Neural cell (in vitro differentiated cells): Measurements from ENCODE around the gene STAG2. TPM values are rescaled to one million over a fixed set of nuclear protein-coding genes. Genes with fewer than 3 reads are reported as not detected.
"Not testable (repeated sequence)": the region's sequence is repeated elsewhere in the genome, so short reads cannot be mapped to it uniquely, and the experiment has no call there.

ENCODE experiments used
- H2AFZ ChIP-seq: fragments of 200-600, 300-800 bp; sonication (generic), shearing (Covaris generic); 2 replicates; pipeline ENCODE4 v1.6.0; 2014; ENCODE audit warnings: low read depth, mild to moderate bottlenecking, antibody characterized with exemption, low read length, moderate library complexity
- H3F3A ChIP-seq: fragments of 200-600 bp; shearing (Covaris generic); 2 replicates; pipeline ENCODE4 v1.6.1; 2016; ENCODE audit warnings: mild to moderate bottlenecking, moderate library complexity, mixed read lengths, antibody characterized with exemption, low read length; ENCODE audit not compliant: insufficient read depth, poor library complexity, severe bottlenecking
- H3K27ac ChIP-seq: fragments of 200-600, 300-800 bp; sonication (generic), shearing (Covaris generic); 2 replicates; pipeline ENCODE4 v1.5.1; 2014; ENCODE audit warnings: mild to moderate bottlenecking, low read length, moderate library complexity
- H3K27me3 ChIP-seq: fragments of 300-800, 200-600 bp; sonication (generic), shearing (Covaris generic); 2 replicates; pipeline ENCODE4 v1.6.0; 2014; ENCODE audit warnings: mild to moderate bottlenecking, low read depth, low read length, moderate library complexity; ENCODE audit not compliant: insufficient read depth
- H3K36me3 ChIP-seq: fragments of 300-800, 200-600 bp; sonication (generic), shearing (Covaris generic); 2 replicates; pipeline ENCODE4 v1.5.1; 2014; ENCODE audit warnings: mild to moderate bottlenecking, antibody characterized with exemption, low read length, moderate library complexity; ENCODE audit not compliant: insufficient read depth
- H3K4me2 ChIP-seq: fragments of 300-800, 200-600 bp; sonication (generic), shearing (Covaris generic); 2 replicates; pipeline ENCODE4 v1.6.0; 2014; ENCODE audit warnings: mild to moderate bottlenecking, low read length
- H3K4me3 ChIP-seq: fragments of 300-800, 200-600 bp; sonication (generic), shearing (Covaris generic); 2 replicates; pipeline ENCODE4 v1.5.1; 2014; ENCODE audit warnings: mild to moderate bottlenecking, low read length, moderate library complexity
- H3K79me2 ChIP-seq: fragments of 200-600 bp; shearing (Covaris generic); replicated peaks from 2 replicates; pipeline ENCODE4 v1.6.0; 2014; ENCODE audit warnings: mild to moderate bottlenecking, low read length, moderate library complexity; ENCODE audit not compliant: insufficient read depth
- H3K9ac ChIP-seq: fragments of 300-800, 200-600 bp; sonication (generic), shearing (Covaris generic); 2 replicates; pipeline ENCODE4 v1.6.1; 2016; ENCODE audit warnings: mild to moderate bottlenecking, low read length, mixed read lengths
- H3K9me2 ChIP-seq: fragments of 200-600 bp; shearing (Covaris generic); 2 replicates; pipeline ENCODE4 v1.6.1; 2016; ENCODE audit warnings: mild to moderate bottlenecking, low read length, mixed read lengths; ENCODE audit not compliant: insufficient read depth
- H3K9me3 ChIP-seq: fragments of 200-600, 300-800 bp; sonication (generic), shearing (Covaris generic); 2 replicates; pipeline ENCODE4 v1.6.1; 2016; ENCODE audit warnings: mild to moderate bottlenecking, mixed run types, low read length, moderate library complexity, mixed read lengths
- H4K20me1 ChIP-seq: fragments of 200-600 bp; shearing (Covaris generic); 2 replicates; pipeline ENCODE4 v1.6.1; 2016; ENCODE audit warnings: mild to moderate bottlenecking, mixed run types; ENCODE audit not compliant: insufficient read depth
- EP300 ChIP-seq: fragments of 450-650 bp; conservative IDR thresholded peaks from 2 replicates; pipeline ENCODE4 v1.6.1; 2014; ENCODE audit warnings: antibody characterized with exemption, mild to moderate bottlenecking, moderate library complexity; ENCODE audit not compliant: poor library complexity, severe bottlenecking
- EZH2 ChIP-seq: fragments of 200-600, 300-800 bp; shearing (Covaris generic), sonication (generic); IDR thresholded peaks from 2 replicates; pipeline ENCODE4 v1.6.1; 2014; ENCODE audit warnings: antibody characterized with exemption, low read length, borderline replicate concordance, mild to moderate bottlenecking; ENCODE audit not compliant: insufficient read depth, poor library complexity, severe bottlenecking
- MXI1 ChIP-seq: fragments of 450-650 bp; conservative IDR thresholded peaks from 2 replicates; pipeline ENCODE4 v1.6.1; 2014; ENCODE audit warnings: antibody characterized with exemption, mild to moderate bottlenecking; ENCODE audit not compliant: poor library complexity, severe bottlenecking
- POLR2AphosphoS5 ChIP-seq: IDR thresholded peaks from 2 replicates; pipeline ENCODE4 v1.6.1; 2012
- RAD21 ChIP-seq: fragments of 450-650 bp; conservative IDR thresholded peaks from 2 replicates; pipeline ENCODE4 v1.6.1; 2014; ENCODE audit warnings: antibody characterized with exemption, mild to moderate bottlenecking, moderate library complexity
- SMC3 ChIP-seq: fragments of 450-650 bp; conservative IDR thresholded peaks from 2 replicates; pipeline ENCODE4 v1.6.1; 2014; ENCODE audit warnings: antibody characterized with exemption, mild to moderate bottlenecking, moderate library complexity; ENCODE audit not compliant: poor library complexity
- TAF1 ChIP-seq: IDR thresholded peaks from 2 replicates; pipeline ENCODE4 v1.6.1; 2012; ENCODE audit warnings: low read depth
- polyA plus RNA-seq: library from polyadenylated mRNA; depleted of rRNA; stranded (reverse); fragments of >200 nt; gene quantifications from 2 replicates; pipeline ENCODE4 v1.2.3, GENCODE V29; 2014
- TF ChIP-seq, protein P1 (sequence below): IDR thresholded peaks from 2 replicates; pipeline ENCODE4 v1.6.1; 2012; ENCODE audit warnings: borderline replicate concordance
- TF ChIP-seq, protein P2 (sequence below): fragments of 450-650 bp; IDR thresholded peaks from 2 replicates; pipeline ENCODE4 v1.5.1; 2014; ENCODE audit warnings: antibody characterized with exemption, mild to moderate bottlenecking, moderate library complexity; ENCODE audit not compliant: poor library complexity, severe bottlenecking

STAG2 gene
- polyA plus RNA-seq, 1 donor from 2014 or later = 26.5 TPM

DNA sequence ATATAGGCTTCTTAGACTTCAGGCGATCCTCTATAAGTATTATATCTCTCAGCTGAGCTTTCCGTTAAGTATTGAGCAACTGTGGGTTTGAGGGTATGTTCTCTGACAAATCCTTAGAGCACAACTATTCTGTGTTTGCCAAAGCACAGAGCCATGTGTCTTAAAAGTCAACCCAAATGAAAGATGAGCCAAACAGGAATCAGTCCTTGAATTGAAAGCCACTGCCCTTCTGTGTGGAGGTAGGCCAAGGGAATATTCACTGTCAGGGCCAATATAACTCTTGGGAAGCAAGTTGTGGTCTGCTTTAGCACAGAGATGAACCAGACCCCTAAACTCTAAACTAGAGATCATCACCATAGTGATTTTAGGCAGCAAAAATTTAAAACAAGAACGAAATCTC lies 164.0 kb downstream of the STAG2 start:
- Histone ChIP-seq H3K9ac (no peak overlapping the region), H3K4me3 (no peak overlapping the region), H2AFZ (no peak overlapping the region), H4K20me1 (no peaks in the 10 kb centered on the region), H3K9me3 (no peaks in the 10 kb centered on the region), H3K4me2 (no peak overlapping the region), H3K27ac (no peak overlapping the region), H3K79me2 (no peaks in the 10 kb centered on the region), H3K9me2 (no peaks in the 10 kb centered on the region), H3K36me3 (no peaks in the 10 kb centered on the region), H3K27me3 (no peaks in the 10 kb centered on the region), H3F3A (no peaks in the 10 kb centered on the region)
- TF ChIP-seq TAF1 (no peak), RAD21 (no peak), SMC3 (no peak), POLR2AphosphoS5 (no peak), EP300 (no peak), EZH2 (no peak), MXI1 (no peak)
- TF ChIP-seq, protein P1, sequence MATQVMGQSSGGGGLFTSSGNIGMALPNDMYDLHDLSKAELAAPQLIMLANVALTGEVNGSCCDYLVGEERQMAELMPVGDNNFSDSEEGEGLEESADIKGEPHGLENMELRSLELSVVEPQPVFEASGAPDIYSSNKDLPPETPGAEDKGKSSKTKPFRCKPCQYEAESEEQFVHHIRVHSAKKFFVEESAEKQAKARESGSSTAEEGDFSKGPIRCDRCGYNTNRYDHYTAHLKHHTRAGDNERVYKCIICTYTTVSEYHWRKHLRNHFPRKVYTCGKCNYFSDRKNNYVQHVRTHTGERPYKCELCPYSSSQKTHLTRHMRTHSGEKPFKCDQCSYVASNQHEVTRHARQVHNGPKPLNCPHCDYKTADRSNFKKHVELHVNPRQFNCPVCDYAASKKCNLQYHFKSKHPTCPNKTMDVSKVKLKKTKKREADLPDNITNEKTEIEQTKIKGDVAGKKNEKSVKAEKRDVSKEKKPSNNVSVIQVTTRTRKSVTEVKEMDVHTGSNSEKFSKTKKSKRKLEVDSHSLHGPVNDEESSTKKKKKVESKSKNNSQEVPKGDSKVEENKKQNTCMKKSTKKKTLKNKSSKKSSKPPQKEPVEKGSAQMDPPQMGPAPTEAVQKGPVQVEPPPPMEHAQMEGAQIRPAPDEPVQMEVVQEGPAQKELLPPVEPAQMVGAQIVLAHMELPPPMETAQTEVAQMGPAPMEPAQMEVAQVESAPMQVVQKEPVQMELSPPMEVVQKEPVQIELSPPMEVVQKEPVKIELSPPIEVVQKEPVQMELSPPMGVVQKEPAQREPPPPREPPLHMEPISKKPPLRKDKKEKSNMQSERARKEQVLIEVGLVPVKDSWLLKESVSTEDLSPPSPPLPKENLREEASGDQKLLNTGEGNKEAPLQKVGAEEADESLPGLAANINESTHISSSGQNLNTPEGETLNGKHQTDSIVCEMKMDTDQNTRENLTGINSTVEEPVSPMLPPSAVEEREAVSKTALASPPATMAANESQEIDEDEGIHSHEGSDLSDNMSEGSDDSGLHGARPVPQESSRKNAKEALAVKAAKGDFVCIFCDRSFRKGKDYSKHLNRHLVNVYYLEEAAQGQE = no peak
- TF ChIP-seq, protein P2, sequence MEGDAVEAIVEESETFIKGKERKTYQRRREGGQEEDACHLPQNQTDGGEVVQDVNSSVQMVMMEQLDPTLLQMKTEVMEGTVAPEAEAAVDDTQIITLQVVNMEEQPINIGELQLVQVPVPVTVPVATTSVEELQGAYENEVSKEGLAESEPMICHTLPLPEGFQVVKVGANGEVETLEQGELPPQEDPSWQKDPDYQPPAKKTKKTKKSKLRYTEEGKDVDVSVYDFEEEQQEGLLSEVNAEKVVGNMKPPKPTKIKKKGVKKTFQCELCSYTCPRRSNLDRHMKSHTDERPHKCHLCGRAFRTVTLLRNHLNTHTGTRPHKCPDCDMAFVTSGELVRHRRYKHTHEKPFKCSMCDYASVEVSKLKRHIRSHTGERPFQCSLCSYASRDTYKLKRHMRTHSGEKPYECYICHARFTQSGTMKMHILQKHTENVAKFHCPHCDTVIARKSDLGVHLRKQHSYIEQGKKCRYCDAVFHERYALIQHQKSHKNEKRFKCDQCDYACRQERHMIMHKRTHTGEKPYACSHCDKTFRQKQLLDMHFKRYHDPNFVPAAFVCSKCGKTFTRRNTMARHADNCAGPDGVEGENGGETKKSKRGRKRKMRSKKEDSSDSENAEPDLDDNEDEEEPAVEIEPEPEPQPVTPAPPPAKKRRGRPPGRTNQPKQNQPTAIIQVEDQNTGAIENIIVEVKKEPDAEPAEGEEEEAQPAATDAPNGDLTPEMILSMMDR = no peak

DNA sequence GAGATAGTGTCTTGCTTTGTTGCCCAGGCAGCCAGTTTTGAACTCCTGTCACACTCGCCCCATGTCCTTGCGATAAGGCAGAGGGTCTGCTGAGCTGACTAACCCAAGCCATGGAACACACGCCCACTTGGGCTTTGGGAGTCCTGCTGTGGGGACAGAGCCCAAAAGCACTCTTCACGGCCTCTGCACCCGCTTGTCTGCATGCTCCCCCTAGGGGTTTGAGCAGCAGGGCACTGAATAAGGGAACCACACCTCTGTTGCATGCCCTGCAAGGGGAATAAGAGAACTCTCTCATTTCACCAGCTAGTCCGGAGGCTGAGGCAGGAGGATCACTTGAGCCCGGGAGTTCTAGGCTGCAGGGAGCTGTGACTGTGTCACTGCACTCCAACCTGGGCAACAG lies 166.0 kb downstream of the STAG2 start:
- Histone ChIP-seq H3K36me3 (no peaks in the 10 kb centered on the region), H3F3A (no peaks in the 10 kb centered on the region), H3K9me3 (no peaks in the 10 kb centered on the region), H3K27me3 (no peaks in the 10 kb centered on the region), H2AFZ (no peak overlapping the region), H3K79me2 (no peaks in the 10 kb centered on the region), H3K27ac (no peak overlapping the region), H3K9me2 (no peaks in the 10 kb centered on the region), H3K4me3 (no peak overlapping the region), H3K9ac (no peak overlapping the region), H4K20me1 (no peaks in the 10 kb centered on the region), H3K4me2 (no peak overlapping the region)
- no peak for TF ChIP-seq TAF1
- TF ChIP-seq EZH2 = no peak
- TF ChIP-seq, protein P1 = no peak
- TF ChIP-seq RAD21 = no peak
- no peak for TF ChIP-seq POLR2AphosphoS5
- no peak for TF ChIP-seq MXI1

DNA sequence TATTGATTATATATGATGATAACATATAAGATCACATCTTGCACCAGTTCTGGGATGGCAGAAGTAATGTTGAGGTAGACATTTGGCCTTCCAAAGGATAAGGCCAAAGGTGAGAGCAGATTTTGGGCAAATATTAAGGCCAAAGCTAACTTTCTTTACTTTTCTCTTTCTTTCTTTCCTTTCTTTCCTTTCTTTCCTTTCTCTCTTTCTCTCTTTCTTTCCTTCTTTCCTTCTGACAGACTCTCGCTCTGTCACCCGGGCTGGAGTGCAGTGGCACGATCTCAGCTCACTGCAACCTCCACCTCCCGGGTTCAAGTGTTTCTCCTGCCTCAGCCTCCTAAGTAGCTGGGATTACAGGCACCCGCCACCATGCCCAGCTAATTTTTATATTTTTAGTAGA lies 170.9 kb downstream of the STAG2 start:
- not testable (repeated sequence) for H3K36me3 ChIP-seq, H3K79me2 ChIP-seq, H3K9me2 ChIP-seq, H3K27ac ChIP-seq, H3K4me2 ChIP-seq, H3K9ac ChIP-seq, H3K27me3 ChIP-seq, H3F3A ChIP-seq, H3K9me3 ChIP-seq, H2AFZ ChIP-seq, H3K4me3 ChIP-seq, H4K20me1 ChIP-seq
